ENCODE results near the gene CHCHD6.

The CHCHD6 gene

GRCh38 chr3:126983276-126983652 lies 279.2 kb downstream of the CHCHD6 start:
- TF ChIP-seq EZH2 (IDR thresholded peaks at IDR 0.05; ENCODE audit: borderline replicate concordance, low read depth, low read length, severe bottlenecking) = no peak
- TF ChIP-seq, protein P1, sequence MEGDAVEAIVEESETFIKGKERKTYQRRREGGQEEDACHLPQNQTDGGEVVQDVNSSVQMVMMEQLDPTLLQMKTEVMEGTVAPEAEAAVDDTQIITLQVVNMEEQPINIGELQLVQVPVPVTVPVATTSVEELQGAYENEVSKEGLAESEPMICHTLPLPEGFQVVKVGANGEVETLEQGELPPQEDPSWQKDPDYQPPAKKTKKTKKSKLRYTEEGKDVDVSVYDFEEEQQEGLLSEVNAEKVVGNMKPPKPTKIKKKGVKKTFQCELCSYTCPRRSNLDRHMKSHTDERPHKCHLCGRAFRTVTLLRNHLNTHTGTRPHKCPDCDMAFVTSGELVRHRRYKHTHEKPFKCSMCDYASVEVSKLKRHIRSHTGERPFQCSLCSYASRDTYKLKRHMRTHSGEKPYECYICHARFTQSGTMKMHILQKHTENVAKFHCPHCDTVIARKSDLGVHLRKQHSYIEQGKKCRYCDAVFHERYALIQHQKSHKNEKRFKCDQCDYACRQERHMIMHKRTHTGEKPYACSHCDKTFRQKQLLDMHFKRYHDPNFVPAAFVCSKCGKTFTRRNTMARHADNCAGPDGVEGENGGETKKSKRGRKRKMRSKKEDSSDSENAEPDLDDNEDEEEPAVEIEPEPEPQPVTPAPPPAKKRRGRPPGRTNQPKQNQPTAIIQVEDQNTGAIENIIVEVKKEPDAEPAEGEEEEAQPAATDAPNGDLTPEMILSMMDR (IDR thresholded peaks at IDR 0.05; ENCODE audit: borderline replicate concordance, extremely low read depth, low read length, poor library complexity, severe bottlenecking) = peak; percentile 8
- ATAC-seq (ENCODE audit: insufficient read depth, low read depth) = no peak
- Histone ChIP-seq H3K79me2 (ENCODE audit: insufficient read depth, low read length) (peaks cover 48% of the 10 kb centered on the region), H3K27me3 (ENCODE audit: insufficient read depth, low read length, poor library complexity) (peaks cover 7% of the 10 kb centered on the region), H3K27ac (ENCODE audit: low read length) (no peak overlapping the region), H3K36me3 (ENCODE audit: insufficient read depth, low read length) (peaks cover 5% of the 10 kb centered on the region), H3K4me3 (ENCODE audit: low read depth in 1 of 2, low read length in 2 of 2) (peak overlapping the region in 1 of 2 experiments; percentile 76; a peak in 3 of 4 replicates), H4K20me1 (ENCODE audit: insufficient read depth, low read length) (peaks cover 46% of the 10 kb centered on the region), H2AFZ (ENCODE audit: low read depth, low read length) (peak overlapping the region; percentile 38; the same call in 1 of the 2 replicates), H3K4me1 (ENCODE audit: insufficient read depth, low read length) (peaks cover 29% of the 10 kb centered on the region), H3K9ac (ENCODE audit: low read depth, low read length) (peak overlapping the region; percentile 75), H3K4me2 (ENCODE audit: insufficient read depth, low read length) (peak overlapping the region; percentile 96), H3K9me3 (ENCODE audit: insufficient read depth, low read length, severe bottlenecking) (no peaks in the 10 kb centered on the region)
- DNase-seq = no peak

DNA sequence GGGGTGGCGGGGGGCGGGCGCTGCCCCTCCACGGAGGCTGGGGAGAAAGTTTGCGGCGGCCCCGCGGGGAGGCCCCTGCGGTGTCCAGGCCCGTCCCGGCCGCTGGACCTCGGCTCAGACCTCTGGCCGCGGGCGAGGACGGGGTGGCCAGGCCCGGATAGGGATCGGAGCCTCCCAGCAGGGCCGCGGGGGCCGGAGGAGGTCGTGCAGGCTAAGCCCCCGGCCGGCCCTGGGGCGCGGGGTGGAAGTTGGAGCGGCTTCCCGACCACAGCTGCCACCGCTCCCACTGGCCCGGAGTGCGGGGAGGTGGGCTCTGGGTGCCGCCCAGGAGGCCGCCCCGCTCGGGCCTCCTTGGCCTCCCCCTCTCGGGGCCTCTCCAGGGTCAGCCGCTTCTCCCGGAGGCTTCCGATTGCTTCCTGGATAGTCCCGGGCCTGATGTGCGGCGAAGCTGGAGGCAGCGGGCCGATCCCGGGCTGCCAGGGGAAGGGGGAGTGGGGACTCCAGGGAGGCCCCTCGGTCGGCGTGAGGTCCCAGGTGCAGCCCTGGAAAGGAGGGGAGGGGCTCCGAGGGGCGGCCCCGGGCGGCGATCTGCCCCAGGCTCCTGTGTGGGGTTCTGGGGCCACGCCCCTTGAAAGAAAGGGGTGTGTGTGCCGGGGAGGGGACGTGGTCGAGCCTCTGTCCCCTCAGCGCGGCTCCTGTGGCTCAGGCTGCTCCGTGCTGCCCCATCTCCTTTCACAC lies 279.8 kb downstream of the CHCHD6 start:
- H3K9ac ChIP-seq (ENCODE audit: low read depth, low read length) = peak overlapping the region; percentile 75
- peak overlapping the region; percentile 38; the same call in 1 of the 2 replicates for H2AFZ ChIP-seq (ENCODE audit: low read depth, low read length)
- no peak overlapping the region; the same call in 1 of the 2 replicates for H3K27ac ChIP-seq (ENCODE audit: low read length)
- peaks cover 53% of the 10 kb centered on the region for H3K79me2 ChIP-seq (ENCODE audit: insufficient read depth, low read length)
- DNase-seq = peak; percentile 38
- H3K4me1 ChIP-seq (ENCODE audit: insufficient read depth, low read length) = peaks cover 29% of the 10 kb centered on the region
- TF ChIP-seq, protein P1 (IDR thresholded peaks at IDR 0.05; ENCODE audit: borderline replicate concordance, extremely low read depth, low read length, poor library complexity, severe bottlenecking) = no peak
- no peak for TF ChIP-seq EZH2 (IDR thresholded peaks at IDR 0.05; ENCODE audit: borderline replicate concordance, low read depth, low read length, severe bottlenecking)
- peak; percentile 18; the same call in 2 of the 3 replicates for ATAC-seq (ENCODE audit: insufficient read depth, low read depth)
- H3K4me3 ChIP-seq (ENCODE audit: low read depth in 1 of 2, low read length in 2 of 2) = peak overlapping the region; percentile 41 to 76; a peak in 3 of 4 replicates
- no peaks in the 10 kb centered on the region for H3K9me3 ChIP-seq (ENCODE audit: insufficient read depth, low read length, severe bottlenecking)
- H4K20me1 ChIP-seq (ENCODE audit: insufficient read depth, low read length) = peaks cover 52% of the 10 kb centered on the region
- H3K4me2 ChIP-seq (ENCODE audit: insufficient read depth, low read length) = peak overlapping the region; percentile 96
- peaks cover 7% of the 10 kb centered on the region for H3K27me3 ChIP-seq (ENCODE audit: insufficient read depth, low read length, poor library complexity)
- peaks cover 10% of the 10 kb centered on the region for H3K36me3 ChIP-seq (ENCODE audit: insufficient read depth, low read length)

GRCh38 chr3:126984391-126985131 lies 280.5 kb downstream of the CHCHD6 start:
- H3K27me3 ChIP-seq (ENCODE audit: insufficient read depth, low read length, poor library complexity) = peaks cover 7% of the 10 kb centered on the region
- peak overlapping the region; percentile 96 for H3K4me2 ChIP-seq (ENCODE audit: insufficient read depth, low read length)
- peak overlapping the region; percentile 41 to 76; a peak in 3 of 4 replicates for H3K4me3 ChIP-seq (ENCODE audit: low read depth in 1 of 2, low read length in 2 of 2)
- peak overlapping the region; percentile 75 for H3K9ac ChIP-seq (ENCODE audit: low read depth, low read length)
- peaks cover 17% of the 10 kb centered on the region for H3K36me3 ChIP-seq (ENCODE audit: insufficient read depth, low read length)
- peaks cover 56% of the 10 kb centered on the region for H3K79me2 ChIP-seq (ENCODE audit: insufficient read depth, low read length)
- peaks cover 29% of the 10 kb centered on the region for H3K4me1 ChIP-seq (ENCODE audit: insufficient read depth, low read length)
- H2AFZ ChIP-seq (ENCODE audit: low read depth, low read length) = no peak overlapping the region
- no peak for TF ChIP-seq EZH2 (IDR thresholded peaks at IDR 0.05; ENCODE audit: borderline replicate concordance, low read depth, low read length, severe bottlenecking)
- TF ChIP-seq, protein P1 (IDR thresholded peaks at IDR 0.05; ENCODE audit: borderline replicate concordance, extremely low read depth, low read length, poor library complexity, severe bottlenecking) = no peak
- H3K9me3 ChIP-seq (ENCODE audit: insufficient read depth, low read length, severe bottlenecking) = no peaks in the 10 kb centered on the region
- peaks cover 59% of the 10 kb centered on the region for H4K20me1 ChIP-seq (ENCODE audit: insufficient read depth, low read length)
- DNase-seq (no peak), ATAC-seq (ENCODE audit: insufficient read depth, low read depth) (no peak)
- no peak overlapping the region; the same call in 1 of the 2 replicates for H3K27ac ChIP-seq (ENCODE audit: low read length)

Measured in DND-41 (cell line).